Nephron (organoid): ENCODE results near the gene FBXO11.
"Not testable (repeated sequence)": the region's sequence is repeated elsewhere in the genome, so short reads cannot be mapped to it uniquely, and the experiment has no call there.

Experiments used
- H3K27ac Mint-ChIP-seq, 3 experiments: 2 replicates each; pipeline ENCODE4 v1.8.0; 2020; ENCODE audit warnings: mixed read lengths in 3 of 3, mild to moderate bottlenecking in 2 of 3, moderate library complexity in 1 of 3
- H3K27me3 Mint-ChIP-seq: 2 replicates; pipeline ENCODE4 v1.8.0; 2021; ENCODE audit warnings: low read depth, mild to moderate bottlenecking, moderate library complexity, mixed read lengths
- H3K36me3 Mint-ChIP-seq: 2 replicates; pipeline ENCODE4 v1.8.0; 2020; ENCODE audit warnings: low read depth, mixed read lengths
- H3K4me1 Mint-ChIP-seq: 2 replicates; pipeline ENCODE4 v1.8.0; 2020; ENCODE audit warnings: mixed read lengths
- H3K4me3 Mint-ChIP-seq, 3 experiments: 2 replicates each; pipeline ENCODE4 v1.8.0; 2020; ENCODE audit warnings: mild to moderate bottlenecking in 3 of 3, mixed read lengths in 3 of 3, moderate library complexity in 2 of 3
- H3K9me3 Mint-ChIP-seq: 2 replicates; pipeline ENCODE4 v1.8.0; 2020; ENCODE audit warnings: mixed read lengths
- TF ChIP-seq, protein P1 (sequence below), 3 experiments: fragments of 200-600 bp; sonication (generic); IDR thresholded peaks; one replicate each; pipeline ENCODE4 v1.5.0; 2021; ENCODE audit warnings: antibody characterized with exemption in 3 of 3; ENCODE audit not compliant: unreplicated experiment in 3 of 3

The FBXO11 gene

DNA sequence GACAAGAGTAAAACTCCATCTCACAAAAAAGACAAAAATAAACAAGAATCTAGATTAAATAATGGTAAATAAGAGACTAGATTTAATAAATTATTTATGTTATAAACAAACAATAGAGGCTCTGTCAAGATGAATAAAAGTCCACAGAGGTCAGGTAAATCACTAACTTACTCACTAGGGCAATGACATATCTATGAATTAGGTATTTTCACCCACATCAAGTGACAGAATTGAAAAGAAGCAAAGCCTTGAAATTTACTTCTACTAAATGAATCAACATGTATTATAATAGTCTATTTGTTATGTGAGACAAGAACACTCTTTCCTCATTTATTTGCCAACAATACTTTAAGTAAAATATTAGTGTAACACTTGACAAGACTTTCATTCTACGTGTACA is 41.7 kb downstream of the FBXO11 start:
- Mint-ChIP-seq H3K27ac (no peak overlapping the region), H3K4me1 (peaks cover 11% of the 10 kb centered on the region), H3K9me3 (no peaks in the 10 kb centered on the region), H3K36me3 (peaks cover 10% of the 10 kb centered on the region), H3K27me3 (no peaks in the 10 kb centered on the region), H3K4me3 (no peak overlapping the region)
- TF ChIP-seq, protein P1, sequence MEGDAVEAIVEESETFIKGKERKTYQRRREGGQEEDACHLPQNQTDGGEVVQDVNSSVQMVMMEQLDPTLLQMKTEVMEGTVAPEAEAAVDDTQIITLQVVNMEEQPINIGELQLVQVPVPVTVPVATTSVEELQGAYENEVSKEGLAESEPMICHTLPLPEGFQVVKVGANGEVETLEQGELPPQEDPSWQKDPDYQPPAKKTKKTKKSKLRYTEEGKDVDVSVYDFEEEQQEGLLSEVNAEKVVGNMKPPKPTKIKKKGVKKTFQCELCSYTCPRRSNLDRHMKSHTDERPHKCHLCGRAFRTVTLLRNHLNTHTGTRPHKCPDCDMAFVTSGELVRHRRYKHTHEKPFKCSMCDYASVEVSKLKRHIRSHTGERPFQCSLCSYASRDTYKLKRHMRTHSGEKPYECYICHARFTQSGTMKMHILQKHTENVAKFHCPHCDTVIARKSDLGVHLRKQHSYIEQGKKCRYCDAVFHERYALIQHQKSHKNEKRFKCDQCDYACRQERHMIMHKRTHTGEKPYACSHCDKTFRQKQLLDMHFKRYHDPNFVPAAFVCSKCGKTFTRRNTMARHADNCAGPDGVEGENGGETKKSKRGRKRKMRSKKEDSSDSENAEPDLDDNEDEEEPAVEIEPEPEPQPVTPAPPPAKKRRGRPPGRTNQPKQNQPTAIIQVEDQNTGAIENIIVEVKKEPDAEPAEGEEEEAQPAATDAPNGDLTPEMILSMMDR (IDR thresholded peaks at IDR 0.05; ENCODE audit: unreplicated experiment in 3 of 3) = no peak

- Mint-ChIP-seq H3K4me3 (no peak overlapping the region), H3K36me3 (peaks cover 6% of the 10 kb centered on the region), H3K9me3 (no peaks in the 10 kb centered on the region), H3K4me1 (peaks cover 17% of the 10 kb centered on the region), H3K27me3 (no peaks in the 10 kb centered on the region), H3K27ac (no peak overlapping the region)
- TF ChIP-seq, protein P1 (IDR thresholded peaks at IDR 0.05; ENCODE audit: unreplicated experiment in 3 of 3) = no peak
Observed at GRCh38 chr2:47862949-47863348, 43.3 kb downstream of the FBXO11 start.

DNA sequence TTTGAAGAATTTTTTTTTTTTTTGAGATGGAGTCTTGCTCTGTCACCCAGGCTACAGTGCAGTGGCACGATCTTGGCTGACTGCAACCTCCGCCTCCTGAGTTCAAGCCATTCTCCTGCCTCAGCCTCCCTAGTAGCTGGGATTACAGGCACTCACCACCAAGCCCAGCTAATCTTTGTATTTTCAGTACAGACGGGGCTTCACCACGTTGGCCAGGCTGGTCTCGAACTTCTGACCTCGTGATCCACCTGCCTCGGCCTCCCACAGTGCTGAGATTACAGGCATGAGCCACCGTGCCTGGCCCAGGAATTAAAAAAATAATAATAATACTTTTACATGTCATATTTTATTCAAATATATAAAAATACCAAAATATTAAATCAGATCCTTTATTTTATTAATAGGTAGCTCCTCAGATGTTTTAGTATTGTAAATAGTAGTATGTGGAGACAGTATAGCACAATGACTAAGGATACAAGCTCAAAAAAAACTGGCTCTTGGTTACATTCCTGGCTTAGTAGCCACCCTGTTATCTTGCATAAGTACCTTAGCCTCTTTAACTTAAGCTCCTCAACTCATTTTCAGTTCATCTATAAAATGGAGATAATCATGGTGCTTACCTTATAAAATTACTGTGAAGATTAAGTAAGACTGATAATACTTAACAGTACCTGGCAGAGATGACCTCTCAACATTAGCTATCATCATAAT is 53.1 kb downstream of the FBXO11 start:
- H3K27me3 Mint-ChIP-seq, H3K4me3 Mint-ChIP-seq, H3K27ac Mint-ChIP-seq, H3K9me3 Mint-ChIP-seq: not testable (repeated sequence)
- H3K36me3 Mint-ChIP-seq = peaks cover 18% of the 10 kb centered on the region
- peaks cover 38% of the 10 kb centered on the region for H3K4me1 Mint-ChIP-seq

GRCh38 chr2:47850198-47850597 is 56.1 kb downstream of the FBXO11 start:
- Mint-ChIP-seq H3K27ac (no peak overlapping the region), H3K36me3 (peaks cover 17% of the 10 kb centered on the region), H3K9me3 (no peaks in the 10 kb centered on the region), H3K4me3 (no peak overlapping the region), H3K27me3 (no peaks in the 10 kb centered on the region), H3K4me1 (peaks cover 28% of the 10 kb centered on the region)
- TF ChIP-seq, protein P1 (IDR thresholded peaks at IDR 0.05; ENCODE audit: unreplicated experiment in 3 of 3) = no peak

DNA sequence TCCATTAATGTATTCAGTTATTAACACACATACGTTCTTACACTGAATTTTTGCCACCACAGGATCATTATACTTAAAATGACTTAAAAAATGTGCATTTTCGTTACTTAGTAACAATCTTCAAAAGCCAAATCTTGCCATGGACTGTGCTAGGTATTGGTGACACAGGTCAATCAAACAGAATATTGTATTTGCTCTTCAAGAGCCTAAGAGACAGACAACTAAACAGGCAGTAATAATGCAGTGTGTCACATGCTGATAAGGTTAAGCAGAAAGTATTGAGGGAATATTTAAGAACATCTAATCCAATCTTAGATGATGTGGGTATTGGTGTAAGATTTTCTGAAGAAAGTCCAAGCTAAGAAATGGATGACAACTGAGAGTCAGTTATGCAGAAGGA is 56.9 kb downstream of the FBXO11 start:
- H3K4me3 Mint-ChIP-seq = no peak overlapping the region
- H3K27me3 Mint-ChIP-seq = no peaks in the 10 kb centered on the region

DNA sequence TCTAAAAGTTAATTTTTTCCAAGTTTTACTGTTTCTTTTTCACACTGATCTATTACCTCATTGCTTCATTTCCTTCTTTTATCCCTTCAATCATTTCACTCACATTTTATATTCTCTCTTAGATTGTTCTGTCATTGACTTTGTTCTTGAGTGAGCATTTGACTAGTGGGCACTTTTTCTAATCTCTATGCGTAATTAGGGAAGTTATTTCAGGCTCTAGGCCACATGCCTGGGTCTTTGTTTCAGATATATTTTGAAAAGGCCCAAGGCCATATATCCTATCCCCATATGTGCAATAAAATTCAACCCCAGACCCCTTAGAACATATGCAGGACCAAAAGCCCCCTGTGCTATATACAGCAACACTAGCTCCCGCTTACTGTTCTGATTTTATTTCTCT is 62.1 kb downstream of the FBXO11 start:
- H3K4me3 Mint-ChIP-seq = no peak overlapping the region
- TF ChIP-seq, protein P1 (IDR thresholded peaks at IDR 0.05; ENCODE audit: unreplicated experiment in 3 of 3) = no peak
- H3K36me3 Mint-ChIP-seq = peaks cover 9% of the 10 kb centered on the region
- no peaks in the 10 kb centered on the region for H3K9me3 Mint-ChIP-seq
- no peaks in the 10 kb centered on the region for H3K27me3 Mint-ChIP-seq
- H3K27ac Mint-ChIP-seq = peak overlapping the region in 2 of 3 experiments; percentile 9 to 13
- H3K4me1 Mint-ChIP-seq = peaks cover 15% of the 10 kb centered on the region

More for the DNA sequence above, 56.9 kb downstream of the FBXO11 start:
- H3K9me3 Mint-ChIP-seq = no peaks in the 10 kb centered on the region
- peaks cover 33% of the 10 kb centered on the region for H3K4me1 Mint-ChIP-seq
- peaks cover 17% of the 10 kb centered on the region for H3K36me3 Mint-ChIP-seq
- no peak overlapping the region for H3K27ac Mint-ChIP-seq
- TF ChIP-seq, protein P1 (IDR thresholded peaks at IDR 0.05; ENCODE audit: unreplicated experiment in 3 of 3) = no peak
